ENCODE data around the gene C1orf159.
"Not testable (repeated sequence)": the region's sequence is repeated elsewhere in the genome, so short reads cannot be mapped to it uniquely, and the experiment has no call there.

The C1orf159 gene

GRCh38 chr1:1118011-1118875 lies 2.4 kb upstream of the C1orf159 start:
- DNase-seq (ENCODE audit: low read depth): no peak

- DNase-seq (ENCODE audit: low read depth): no peak
These were observed 1.6 kb upstream of the C1orf159 start for GRCh38 chr1:1117469-1117831.

GRCh38 chr1:1116701-1117468 lies 996 bp upstream of the C1orf159 start:
- peak; percentile 10 for DNase-seq (ENCODE audit: low read depth)

GRCh38 chr1:1115136-1115785 lies 628 bp downstream of the C1orf159 start:
- DNase-seq (ENCODE audit: low read depth): no peak

- DNase-seq (ENCODE audit: low read depth): no peak
These were observed 1.5 kb downstream of the C1orf159 start for GRCh38 chr1:1114431-1114830.

- no peak for DNase-seq (ENCODE audit: low read depth)
These were observed 3.5 kb downstream of the C1orf159 start for GRCh38 chr1:1112237-1112985.

GRCh38 chr1:1111516-1112236 lies 4.2 kb downstream of the C1orf159 start:
- no peak for DNase-seq (ENCODE audit: low read depth)

- DNase-seq (ENCODE audit: low read depth): no peak
These were observed 5.3 kb downstream of the C1orf159 start for GRCh38 chr1:1110561-1110971.

- DNase-seq (ENCODE audit: low read depth): no peak
These were observed 6.1 kb downstream of the C1orf159 start for GRCh38 chr1:1109743-1110142.

GRCh38 chr1:1106510-1107221 lies 9.2 kb downstream of the C1orf159 start:
- no peak for DNase-seq (ENCODE audit: low read depth)

GRCh38 chr1:1104152-1104551 lies 11.7 kb downstream of the C1orf159 start:
- not testable (repeated sequence) for DNase-seq (ENCODE audit: low read depth)

- DNase-seq (ENCODE audit: low read depth): no peak
These were observed 14.4 kb downstream of the C1orf159 start for GRCh38 chr1:1101503-1101902.

- no peak for DNase-seq (ENCODE audit: low read depth)
These were observed 15.6 kb downstream of the C1orf159 start for GRCh38 chr1:1100296-1100695.

GRCh38 chr1:1099506-1100183 lies 16.2 kb downstream of the C1orf159 start:
- no peak for DNase-seq (ENCODE audit: low read depth)

GRCh38 chr1:1098681-1099421 lies 17.0 kb downstream of the C1orf159 start:
- DNase-seq (ENCODE audit: low read depth): no peak

- not testable (repeated sequence) for DNase-seq (ENCODE audit: low read depth)
These were observed 19.8 kb downstream of the C1orf159 start for GRCh38 chr1:1096136-1096535.

GRCh38 chr1:1094981-1095380 lies 20.9 kb downstream of the C1orf159 start:
- DNase-seq (ENCODE audit: low read depth): no peak

- no peak for DNase-seq (ENCODE audit: low read depth)
These were observed 22.3 kb downstream of the C1orf159 start for GRCh38 chr1:1093610-1093943.

GRCh38 chr1:1092894-1093609 lies 22.8 kb downstream of the C1orf159 start:
- DNase-seq (ENCODE audit: low read depth): no peak
